NCI-H69 (cell line): ENCODE measurements around the gene ANKRD18B.
"Not testable (repeated sequence)": the region's sequence is repeated elsewhere in the genome, so short reads cannot be mapped to it uniquely, and the experiment has no call there.

Experiments used
- DNase-seq: peaks from one replicate; lab custom pipeline; 2025; lab: John Stamatoyannopoulos, UW

ANKRD18B gene

GRCh38 chr9:33611358-33611757 lies 87.3 kb downstream of the ANKRD18B start:
- no peak for DNase-seq

GRCh38 chr9:33612410-33612809 lies 88.4 kb downstream of the ANKRD18B start:
- DNase-seq = not testable (repeated sequence)

- no peak for DNase-seq
Observed at GRCh38 chr9:33614001-33614687, 90.1 kb downstream of the ANKRD18B start.

- DNase-seq = not testable (repeated sequence)
Observed at GRCh38 chr9:33618370-33618769, 94.3 kb downstream of the ANKRD18B start.

GRCh38 chr9:33619666-33620404 lies 95.8 kb downstream of the ANKRD18B start:
- DNase-seq = peak; percentile 78

- DNase-seq = peak; percentile 68
Observed at GRCh38 chr9:33620738-33621439, 96.8 kb downstream of the ANKRD18B start.
